GM12872 (cell line): ENCODE measurements around the gene IRX6.

Experiments
- TF ChIP-seq, protein P1 (sequence below): IDR thresholded peaks from 3 replicates; pipeline ENCODE4 v1.5.1; 2011; ENCODE audit warnings: low read depth, mild to moderate bottlenecking, low read length, moderate library complexity; ENCODE audit not compliant: insufficient read depth

The IRX6 gene

DNA sequence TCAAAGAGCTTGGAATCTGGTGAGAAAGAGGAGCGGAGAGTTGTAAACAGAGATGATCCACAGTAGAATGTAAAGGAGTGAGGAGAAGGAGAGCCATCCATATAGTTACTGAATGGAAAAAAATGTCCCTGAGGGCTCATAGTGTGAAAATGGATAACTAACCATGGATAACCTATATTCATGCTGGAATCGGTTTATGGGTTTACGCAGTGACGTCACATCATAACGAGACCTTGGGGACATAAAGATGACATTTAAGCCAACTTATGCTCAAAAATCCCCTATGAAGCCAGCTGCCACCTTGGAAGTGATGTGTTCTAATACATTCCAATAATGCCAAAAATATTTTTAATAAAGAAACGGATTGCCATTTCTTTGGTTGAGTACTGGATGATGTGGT is 22.5 kb downstream of the IRX6 start:
- TF ChIP-seq, protein P1, sequence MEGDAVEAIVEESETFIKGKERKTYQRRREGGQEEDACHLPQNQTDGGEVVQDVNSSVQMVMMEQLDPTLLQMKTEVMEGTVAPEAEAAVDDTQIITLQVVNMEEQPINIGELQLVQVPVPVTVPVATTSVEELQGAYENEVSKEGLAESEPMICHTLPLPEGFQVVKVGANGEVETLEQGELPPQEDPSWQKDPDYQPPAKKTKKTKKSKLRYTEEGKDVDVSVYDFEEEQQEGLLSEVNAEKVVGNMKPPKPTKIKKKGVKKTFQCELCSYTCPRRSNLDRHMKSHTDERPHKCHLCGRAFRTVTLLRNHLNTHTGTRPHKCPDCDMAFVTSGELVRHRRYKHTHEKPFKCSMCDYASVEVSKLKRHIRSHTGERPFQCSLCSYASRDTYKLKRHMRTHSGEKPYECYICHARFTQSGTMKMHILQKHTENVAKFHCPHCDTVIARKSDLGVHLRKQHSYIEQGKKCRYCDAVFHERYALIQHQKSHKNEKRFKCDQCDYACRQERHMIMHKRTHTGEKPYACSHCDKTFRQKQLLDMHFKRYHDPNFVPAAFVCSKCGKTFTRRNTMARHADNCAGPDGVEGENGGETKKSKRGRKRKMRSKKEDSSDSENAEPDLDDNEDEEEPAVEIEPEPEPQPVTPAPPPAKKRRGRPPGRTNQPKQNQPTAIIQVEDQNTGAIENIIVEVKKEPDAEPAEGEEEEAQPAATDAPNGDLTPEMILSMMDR, result no peak

DNA sequence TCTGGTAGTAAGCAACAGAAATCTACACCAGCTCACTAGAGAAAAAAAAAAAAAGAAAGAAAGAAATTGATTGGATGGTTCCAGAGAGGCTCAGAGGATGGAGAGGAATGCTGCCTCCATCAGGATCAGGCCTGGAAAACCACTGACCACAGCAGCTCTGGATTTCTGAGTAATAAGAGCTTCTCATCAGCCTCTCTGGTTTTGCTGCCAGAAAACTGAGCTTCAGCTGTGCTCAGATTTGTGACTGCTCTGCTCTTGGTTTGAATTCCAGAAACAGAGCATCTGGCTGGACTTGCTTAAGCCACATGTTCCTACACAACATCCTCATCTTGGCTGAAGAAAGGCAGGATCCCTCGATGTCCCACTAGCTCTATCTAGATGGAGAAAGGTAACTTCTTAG is 25.9 kb downstream of the IRX6 start:
- TF ChIP-seq, protein P1, result no peak

DNA sequence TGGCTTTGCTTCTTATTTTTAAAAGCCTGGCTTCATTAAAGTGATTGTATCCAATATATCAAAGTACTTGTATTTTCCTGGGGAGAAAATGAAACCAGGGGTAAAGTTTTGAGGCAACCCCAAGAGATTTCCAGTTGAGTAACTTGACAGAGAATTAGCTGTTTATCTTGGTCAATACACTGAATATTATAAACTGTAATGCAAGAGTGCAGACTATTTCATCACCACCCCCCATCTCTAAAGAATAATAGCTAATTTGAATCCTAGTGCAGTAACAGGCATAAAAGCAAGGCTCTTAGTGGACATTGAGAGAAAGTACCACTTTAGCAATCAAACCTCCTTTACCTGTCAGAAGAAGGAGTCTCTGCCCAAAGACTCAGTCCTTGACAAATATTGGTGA is 27.0 kb downstream of the IRX6 start:
- TF ChIP-seq, protein P1, result no peak

DNA sequence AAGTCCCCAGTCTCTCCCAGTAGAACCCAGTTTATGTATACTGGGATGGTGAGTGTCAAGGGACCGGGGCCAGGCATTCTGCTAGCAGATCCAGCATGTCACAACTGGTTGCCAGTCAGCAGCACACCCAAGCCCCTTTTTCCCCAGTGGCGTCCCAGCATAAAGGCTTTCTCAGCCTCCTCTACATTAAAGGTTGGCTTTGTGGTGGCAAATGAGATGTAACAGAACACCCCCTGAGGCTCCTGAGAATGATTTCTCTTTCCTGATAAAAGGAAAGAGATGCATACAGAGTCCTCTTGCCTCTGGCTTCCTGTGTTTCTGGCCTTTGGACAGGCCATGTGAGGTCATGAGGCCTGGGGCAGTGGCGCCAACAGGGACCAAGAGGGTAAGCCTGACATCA is 27.9 kb downstream of the IRX6 start:
- TF ChIP-seq, protein P1, result no peak

DNA sequence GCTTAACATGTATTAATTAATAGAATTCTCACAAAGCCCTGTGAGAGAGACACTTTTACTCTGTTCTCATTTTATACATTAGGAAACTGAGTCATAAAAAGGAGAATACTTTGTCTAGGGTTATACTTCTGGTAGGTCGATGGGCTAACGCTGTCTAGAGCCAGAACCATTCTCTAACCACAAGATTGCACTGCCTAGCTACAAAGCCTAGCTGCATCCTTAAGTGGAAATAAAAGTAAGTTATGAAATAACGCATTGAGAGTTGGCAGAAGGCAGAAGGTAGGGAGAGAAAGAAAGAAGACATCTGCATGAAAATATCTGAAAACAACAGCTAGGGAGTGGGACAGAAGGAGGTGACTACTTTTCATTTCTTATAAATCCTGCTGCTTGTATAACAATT is 33.2 kb downstream of the IRX6 start:
- TF ChIP-seq, protein P1, result no peak

DNA sequence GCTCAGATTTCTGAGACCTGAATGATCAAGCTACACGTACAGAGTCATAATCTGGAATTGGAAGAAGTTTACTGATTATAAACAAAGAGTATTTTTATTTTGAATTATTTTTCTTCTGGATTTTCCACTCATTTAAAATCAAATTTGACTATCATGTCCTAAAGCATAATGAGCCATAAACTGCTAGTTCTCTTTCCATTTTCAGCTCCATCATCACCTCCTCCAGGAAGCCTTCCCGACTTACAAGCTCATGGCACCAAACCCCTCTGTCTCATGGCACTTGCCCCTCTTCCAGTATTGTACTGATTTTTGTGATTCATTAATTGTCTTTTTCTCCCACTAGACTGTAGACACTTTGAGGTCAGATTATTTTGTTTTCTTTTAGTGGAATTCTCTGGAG is 35.9 kb downstream of the IRX6 start:
- TF ChIP-seq, protein P1, result no peak

DNA sequence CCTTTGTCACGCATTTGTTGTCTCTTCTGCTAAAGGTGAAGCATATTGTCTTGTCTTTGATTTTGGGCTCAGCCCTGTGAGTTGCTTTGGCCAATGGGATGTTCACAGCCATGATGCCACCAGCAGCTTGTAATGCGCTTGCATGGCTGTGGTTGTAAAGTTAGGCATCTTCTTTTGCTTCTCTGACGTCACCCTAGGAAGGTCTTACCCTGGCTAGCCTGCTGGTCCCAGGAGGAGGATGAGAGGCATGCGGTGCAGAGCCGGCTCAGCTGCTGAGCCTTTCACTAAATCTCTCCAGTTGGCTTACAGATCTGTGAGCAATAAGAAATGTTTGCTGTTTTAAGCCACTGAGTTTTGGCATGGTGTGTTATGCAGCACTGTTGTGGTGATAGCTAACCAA is 40.8 kb downstream of the IRX6 start:
- TF ChIP-seq, protein P1, result no peak
